HepG2 (cell line): ENCODE data around the gene CTIF. TPM values are rescaled to one million over a fixed set of nuclear protein-coding genes. Genes with fewer than 3 reads are reported as not detected.

Experiments used
- ETV5 ChIP-seq: IDR thresholded peaks from 2 replicates; pipeline ENCODE4 v1.6.1; 2018; ENCODE audit warnings: missing biosample characterization, missing genetic modification reagents, inconsistent platforms, borderline replicate concordance
- GLI4 ChIP-seq: sonication (generic); formaldehyde crosslinking; IDR thresholded peaks from 2 replicates; pipeline ENCODE4 v1.5.1; 2020; ENCODE audit warnings: missing genetic modification reagents, mild to moderate bottlenecking, moderate library complexity, borderline replicate concordance
- ISL2 ChIP-seq: sonication (generic); formaldehyde crosslinking; IDR thresholded peaks from 2 replicates; pipeline ENCODE4 v1.5.0; 2020; ENCODE audit warnings: missing genetic modification reagents
- MEF2D ChIP-seq: sonication (generic); formaldehyde crosslinking; IDR thresholded peaks from 2 replicates; pipeline ENCODE4 v1.5.1; 2020; ENCODE audit warnings: mild to moderate bottlenecking, missing genetic modification reagents
- NFATC3 ChIP-seq: sonication (generic); formaldehyde crosslinking; IDR thresholded peaks from 2 replicates; pipeline ENCODE4 v1.5.1; 2020; ENCODE audit warnings: mild to moderate bottlenecking, missing genetic modification reagents
- NONO ChIP-seq, 2 experiments: fragments of 450-650 bp in 1 of 2; sonication (generic) in 1 of 2; formaldehyde crosslinking in 1 of 2; IDR thresholded peaks in 1 of 2; conservative IDR thresholded peaks in 1 of 2; 2 replicates each; pipeline versions ENCODE4 v1.6.1 to v1.8.0; 2017 to 2022; ENCODE audit warnings: mild to moderate bottlenecking in 1 of 2, missing genetic modification reagents in 1 of 2, moderate library complexity in 1 of 2
- SAP130 ChIP-seq: IDR thresholded peaks from 2 replicates; pipeline ENCODE4 v1.6.1; 2016; ENCODE audit warnings: low read depth
- ZFAT ChIP-seq: sonication (generic); formaldehyde crosslinking; conservative IDR thresholded peaks from 2 replicates; pipeline ENCODE4 v1.8.1; 2023; ENCODE audit warnings: missing genetic modification reagents, inconsistent platforms
- ZNF605 ChIP-seq: sonication (generic); formaldehyde crosslinking; IDR thresholded peaks from 2 replicates; pipeline ENCODE4 v1.8.0; 2022; ENCODE audit warnings: mild to moderate bottlenecking, missing genetic modification reagents
- ZNF644 ChIP-seq: IDR thresholded peaks from 2 replicates; pipeline ENCODE4 v1.6.1; 2016; ENCODE audit warnings: low read depth
- ZNF674 ChIP-seq: sonication (generic); formaldehyde crosslinking; IDR thresholded peaks from 2 replicates; pipeline ENCODE4 v1.5.0; 2020; ENCODE audit warnings: low read depth, mild to moderate bottlenecking, missing genetic modification reagents
- ZNF766 ChIP-seq: sonication (generic); formaldehyde crosslinking; IDR thresholded peaks from 2 replicates; pipeline ENCODE4 v1.5.0; 2020; ENCODE audit warnings: missing genetic modification reagents, borderline replicate concordance
- ZNF816 ChIP-seq: sonication (generic); formaldehyde crosslinking; IDR thresholded peaks from 2 replicates; pipeline ENCODE4 v1.8.0; 2022; ENCODE audit warnings: missing genetic modification reagents, mild to moderate bottlenecking, borderline replicate concordance
- ZNF879 ChIP-seq: sonication (generic); formaldehyde crosslinking; IDR thresholded peaks from 2 replicates; pipeline ENCODE4 v1.8.1; 2023; ENCODE audit warnings: missing genetic modification reagents
- polyA plus RNA-seq, 8 experiments: library from polyadenylated mRNA; depleted of rRNA in 3 of 8; stranded (reverse) in 7 of 8; unstranded in 1 of 8; fragments of >200 nt; fragmentation: Illumina TruSeq in 4 of 8; extraction: Trizol in 4 of 8; gene quantifications; 2 replicates each; pipeline versions ENCODE4 v1.2.1 to v1.2.3, GENCODE V29; 2011 to 2016; ENCODE audit warnings: low read depth in 4 of 8, missing spikeins in 1 of 8, mixed read lengths in 1 of 8; ENCODE audit not compliant: insufficient read depth in 1 of 8
- total RNA-seq, 5 experiments: library from RNA; depleted of rRNA; stranded (reverse); fragments of >200 nt; fragmentation: Illumina TruSeq; extraction: Trizol; gene quantifications; 2 replicates each; pipeline ENCODE4 v1.2.3, GENCODE V29; 2016; ENCODE audit warnings: low read depth in 1 of 5
- TF ChIP-seq, protein P1 (sequence below), 2 experiments: fragments of 450-650 bp in 1 of 2; sonication (generic) in 1 of 2; formaldehyde crosslinking in 1 of 2; IDR thresholded peaks; 2 replicates each; pipeline versions ENCODE4 v1.6.1 to v1.8.0; 2016 to 2022; ENCODE audit warnings: antibody characterized with exemption in 1 of 2, mild to moderate bottlenecking in 1 of 2, missing genetic modification reagents in 1 of 2
- TF ChIP-seq, protein P2 (sequence below): sonication (generic); formaldehyde crosslinking; conservative IDR thresholded peaks from 2 replicates; pipeline ENCODE4 v1.4.0; 2020; ENCODE audit warnings: missing genetic modification reagents
- TF ChIP-seq, protein P3 (sequence below): IDR thresholded peaks from 2 replicates; pipeline ENCODE4 v1.6.1; 2012; ENCODE audit warnings: inconsistent platforms

The CTIF gene
- total and polyA plus RNA-seq, 2 of the 13 experiments (the other 11 are each of a cell fraction or from before 2014, with no cell fraction given): 18.2 to 28.0 TPM

GRCh38 chr18:48540251-48541025, 1.6 kb downstream of the CTIF start (continued):
- TF ChIP-seq, protein P1, sequence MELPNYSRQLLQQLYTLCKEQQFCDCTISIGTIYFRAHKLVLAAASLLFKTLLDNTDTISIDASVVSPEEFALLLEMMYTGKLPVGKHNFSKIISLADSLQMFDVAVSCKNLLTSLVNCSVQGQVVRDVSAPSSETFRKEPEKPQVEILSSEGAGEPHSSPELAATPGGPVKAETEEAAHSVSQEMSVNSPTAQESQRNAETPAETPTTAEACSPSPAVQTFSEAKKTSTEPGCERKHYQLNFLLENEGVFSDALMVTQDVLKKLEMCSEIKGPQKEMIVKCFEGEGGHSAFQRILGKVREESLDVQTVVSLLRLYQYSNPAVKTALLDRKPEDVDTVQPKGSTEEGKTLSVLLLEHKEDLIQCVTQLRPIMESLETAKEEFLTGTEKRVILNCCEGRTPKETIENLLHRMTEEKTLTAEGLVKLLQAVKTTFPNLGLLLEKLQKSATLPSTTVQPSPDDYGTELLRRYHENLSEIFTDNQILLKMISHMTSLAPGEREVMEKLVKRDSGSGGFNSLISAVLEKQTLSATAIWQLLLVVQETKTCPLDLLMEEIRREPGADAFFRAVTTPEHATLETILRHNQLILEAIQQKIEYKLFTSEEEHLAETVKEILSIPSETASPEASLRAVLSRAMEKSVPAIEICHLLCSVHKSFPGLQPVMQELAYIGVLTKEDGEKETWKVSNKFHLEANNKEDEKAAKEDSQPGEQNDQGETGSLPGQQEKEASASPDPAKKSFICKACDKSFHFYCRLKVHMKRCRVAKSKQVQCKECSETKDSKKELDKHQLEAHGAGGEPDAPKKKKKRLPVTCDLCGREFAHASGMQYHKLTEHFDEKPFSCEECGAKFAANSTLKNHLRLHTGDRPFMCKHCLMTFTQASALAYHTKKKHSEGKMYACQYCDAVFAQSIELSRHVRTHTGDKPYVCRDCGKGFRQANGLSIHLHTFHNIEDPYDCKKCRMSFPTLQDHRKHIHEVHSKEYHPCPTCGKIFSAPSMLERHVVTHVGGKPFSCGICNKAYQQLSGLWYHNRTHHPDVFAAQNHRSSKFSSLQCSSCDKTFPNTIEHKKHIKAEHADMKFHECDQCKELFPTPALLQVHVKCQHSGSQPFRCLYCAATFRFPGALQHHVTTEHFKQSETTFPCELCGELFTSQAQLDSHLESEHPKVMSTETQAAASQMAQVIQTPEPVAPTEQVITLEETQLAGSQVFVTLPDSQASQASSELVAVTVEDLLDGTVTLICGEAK (IDR thresholded peaks at IDR 0.05): no peak
- TF ChIP-seq, protein P1 (CRISPR knock-in tag; IDR thresholded peaks at IDR 0.05): peak; percentile 8; the same call in 1 of the 2 replicates
- TF ChIP-seq ZNF605 (CRISPR knock-in tag) (no peak), NFATC3 (CRISPR knock-in tag) (no peak), ZNF816 (no peak), ISL2 (CRISPR knock-in tag) (0 out of 2 replicates have a peak, but pooled peaks have one; percentile 17), ZNF766 (CRISPR knock-in tag) (no peak), SAP130 (CRISPR knock-in tag) (peak; percentile 70; the same call in 1 of the 2 replicates), ZNF879 (CRISPR knock-in tag) (no peak), NONO (IDR thresholded peaks at IDR 0.05) (no peak), NONO (CRISPR knock-in tag; conservative IDR thresholded peaks at IDR 0.05) (peak; percentile 79; the same call in 1 of the 2 replicates), ZNF674 (CRISPR knock-in tag) (no peak), ZNF644 (CRISPR knock-in tag) (no peak), ZFAT (CRISPR knock-in tag) (no peak), MEF2D (CRISPR knock-in tag) (0 out of 2 replicates have a peak, but pooled peaks have one; percentile 33), ETV5 (no peak), GLI4 (CRISPR knock-in tag) (0 out of 2 replicates have a peak, but pooled peaks have one; percentile 14)
- TF ChIP-seq, protein P2, sequence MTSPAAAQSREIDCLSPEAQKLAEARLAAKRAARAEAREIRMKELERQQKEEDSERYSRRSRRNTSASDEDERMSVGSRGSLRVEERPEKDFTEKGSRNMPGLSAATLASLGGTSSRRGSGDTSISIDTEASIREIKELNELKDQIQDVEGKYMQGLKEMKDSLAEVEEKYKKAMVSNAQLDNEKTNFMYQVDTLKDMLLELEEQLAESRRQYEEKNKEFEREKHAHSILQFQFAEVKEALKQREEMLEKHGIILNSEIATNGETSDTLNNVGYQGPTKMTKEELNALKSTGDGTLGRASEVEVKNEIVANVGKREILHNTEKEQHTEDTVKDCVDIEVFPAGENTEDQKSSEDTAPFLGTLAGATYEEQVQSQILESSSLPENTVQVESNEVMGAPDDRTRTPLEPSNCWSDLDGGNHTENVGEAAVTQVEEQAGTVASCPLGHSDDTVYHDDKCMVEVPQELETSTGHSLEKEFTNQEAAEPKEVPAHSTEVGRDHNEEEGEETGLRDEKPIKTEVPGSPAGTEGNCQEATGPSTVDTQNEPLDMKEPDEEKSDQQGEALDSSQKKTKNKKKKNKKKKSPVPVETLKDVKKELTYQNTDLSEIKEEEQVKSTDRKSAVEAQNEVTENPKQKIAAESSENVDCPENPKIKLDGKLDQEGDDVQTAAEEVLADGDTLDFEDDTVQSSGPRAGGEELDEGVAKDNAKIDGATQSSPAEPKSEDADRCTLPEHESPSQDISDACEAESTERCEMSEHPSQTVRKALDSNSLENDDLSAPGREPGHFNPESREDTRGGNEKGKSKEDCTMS (CRISPR knock-in tag): no peak
- TF ChIP-seq, protein P3, sequence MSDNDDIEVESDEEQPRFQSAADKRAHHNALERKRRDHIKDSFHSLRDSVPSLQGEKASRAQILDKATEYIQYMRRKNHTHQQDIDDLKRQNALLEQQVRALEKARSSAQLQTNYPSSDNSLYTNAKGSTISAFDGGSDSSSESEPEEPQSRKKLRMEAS: peak; percentile 81
